Measurements from ENCODE around the gene ZNF79.

The ZNF79 gene

GRCh38 chr9:127398715-127399400 lies 25.3 kb upstream of the ZNF79 start:
- DNase-seq, result no peak

GRCh38 chr9:127399736-127400269 lies 24.4 kb upstream of the ZNF79 start:
- no peak for DNase-seq

GRCh38 chr9:127402401-127403090 lies 21.6 kb upstream of the ZNF79 start:
- no peak for DNase-seq

- DNase-seq, result no peak
These were observed 20.5 kb upstream of the ZNF79 start for GRCh38 chr9:127403507-127404192.

GRCh38 chr9:127404631-127405030 lies 19.6 kb upstream of the ZNF79 start:
- no peak for DNase-seq

GRCh38 chr9:127405344-127406125 lies 18.6 kb upstream of the ZNF79 start:
- DNase-seq, result no peak

GRCh38 chr9:127406799-127407491 lies 17.2 kb upstream of the ZNF79 start:
- DNase-seq, result no peak

GRCh38 chr9:127407492-127407843 lies 16.7 kb upstream of the ZNF79 start:
- no peak for DNase-seq

GRCh38 chr9:127411122-127411521 lies 13.1 kb upstream of the ZNF79 start:
- DNase-seq, result no peak

GRCh38 chr9:127415141-127415540 lies 9.0 kb upstream of the ZNF79 start:
- no peak for DNase-seq

- no peak for DNase-seq
These were observed 8.5 kb upstream of the ZNF79 start for GRCh38 chr9:127415657-127416056.

- DNase-seq, result peak; percentile 14
These were observed 6.8 kb upstream of the ZNF79 start for GRCh38 chr9:127417131-127418036.

- no peak for DNase-seq
These were observed 6.1 kb upstream of the ZNF79 start for GRCh38 chr9:127418037-127418471.

- DNase-seq, result no peak
These were observed 4.8 kb upstream of the ZNF79 start for GRCh38 chr9:127419348-127419747.

GRCh38 chr9:127421057-127421456 lies 3.1 kb upstream of the ZNF79 start:
- DNase-seq, result no peak

- DNase-seq, result no peak
These were observed 1.9 kb upstream of the ZNF79 start for GRCh38 chr9:127422133-127422782.

GRCh38 chr9:127422787-127423186 lies 1.4 kb upstream of the ZNF79 start:
- DNase-seq, result no peak

- no peak for DNase-seq
These were observed 677 bp upstream of the ZNF79 start for GRCh38 chr9:127423476-127423933.

- no peak for DNase-seq
These were observed 456 bp downstream of the ZNF79 start for GRCh38 chr9:127424676-127424999.

- DNase-seq, result no peak
These were observed 2.6 kb downstream of the ZNF79 start for GRCh38 chr9:127426756-127427155.

GRCh38 chr9:127428348-127428747 lies 4.2 kb downstream of the ZNF79 start:
- no peak for DNase-seq
